ENCODE data around the gene MTMR4.

- no peak for TF ChIP-seq SRF (IDR thresholded peaks at IDR 0.05; ENCODE audit: low read depth)
- no peak for TF ChIP-seq CTCF (IDR thresholded peaks at IDR 0.05 in 2 of 3, conservative IDR thresholded peaks at IDR 0.05 in 1 of 3; ENCODE audit: borderline replicate concordance in 1 of 3, insufficient read depth in 1 of 3, low read depth in 2 of 3, low read length in 2 of 3)
These were observed 20.9 kb downstream of the MTMR4 start for GRCh38 chr17:58493506-58493905.
